HG02943 (cell line): ENCODE results near the gene MNT.

ENCODE experiments used
- ATAC-seq: cut with Tn5 transposase; IDR thresholded peaks from one replicate; pipeline ENCODE4 v1.9.1; 2021; ENCODE audit warnings: mild to moderate bottlenecking, low read depth, moderate library complexity; ENCODE audit not compliant: unreplicated experiment

The MNT gene

GRCh38 chr17:2369039-2369438, 31.8 kb downstream of the MNT start:
- no peak for ATAC-seq

DNA sequence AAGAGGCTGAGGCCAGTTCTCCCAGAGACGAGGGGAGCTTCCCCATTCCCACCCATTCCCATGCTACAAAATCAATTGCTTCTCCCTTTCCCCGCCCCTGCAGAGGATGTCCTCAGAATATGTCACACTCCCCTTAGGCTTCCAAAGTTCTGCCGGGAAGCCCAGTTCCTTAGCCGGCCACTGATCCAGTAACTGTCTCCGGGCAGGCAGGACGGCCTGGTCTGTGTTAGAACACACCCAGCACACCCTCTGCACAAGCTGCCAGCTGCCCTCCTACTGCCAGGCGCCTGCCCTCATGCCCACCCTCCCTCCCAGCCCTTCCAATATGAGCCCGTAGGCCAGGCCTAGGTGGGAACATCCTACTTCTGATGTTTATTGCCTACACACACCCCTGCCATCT, 32.5 kb downstream of the MNT start:
- no peak for ATAC-seq

- no peak for ATAC-seq
These were observed 33.9 kb downstream of the MNT start for GRCh38 chr17:2366747-2367494.

- no peak for ATAC-seq
These were observed 35.7 kb downstream of the MNT start for GRCh38 chr17:2365132-2365531.

GRCh38 chr17:2364763-2365116, 36.1 kb downstream of the MNT start:
- no peak for ATAC-seq

DNA sequence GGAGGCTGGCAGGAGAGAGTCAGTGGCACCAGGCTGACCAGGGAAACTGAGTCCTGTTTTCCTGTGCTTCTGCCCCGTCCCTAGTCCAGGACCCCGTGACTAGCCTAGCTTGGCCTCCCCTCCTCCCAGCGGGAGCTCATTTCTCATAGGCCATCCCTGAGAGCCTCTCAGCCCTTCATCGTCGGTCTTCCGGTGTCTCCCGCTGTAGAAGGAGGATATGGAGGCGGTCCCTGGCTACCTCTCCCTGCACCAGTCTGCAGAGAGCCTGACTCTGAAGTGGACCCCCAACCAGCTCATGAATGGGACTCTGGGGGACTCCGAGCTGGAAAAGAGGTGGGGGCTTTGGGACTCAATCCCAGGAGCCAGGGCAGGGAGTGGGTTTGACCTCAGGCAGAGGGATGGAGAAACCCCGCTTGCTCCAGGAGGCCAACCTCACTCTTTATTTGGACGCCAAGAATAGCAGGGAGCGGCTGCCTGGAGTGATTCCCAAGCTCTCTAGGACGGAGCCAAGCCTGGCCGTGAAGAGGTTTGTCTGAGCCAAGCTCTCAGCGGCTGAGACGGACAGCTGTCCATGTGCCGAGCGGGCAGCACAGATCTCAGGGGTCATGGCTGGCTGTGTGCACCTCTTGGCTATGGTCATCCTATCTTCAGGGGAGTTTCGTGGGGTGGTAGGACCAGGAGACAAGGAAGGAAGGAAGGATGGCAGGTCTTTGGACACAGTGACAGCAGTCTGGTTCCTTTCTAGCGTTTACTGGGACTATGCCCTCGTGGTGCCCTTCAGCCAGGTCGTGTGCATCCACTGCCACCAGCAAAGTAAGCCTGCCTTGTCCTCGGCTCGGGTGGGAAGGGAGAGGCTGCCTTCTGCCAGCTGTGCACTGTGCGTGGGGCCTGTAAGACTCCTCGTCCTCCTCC, 36.8 kb downstream of the MNT start:
- ATAC-seq, result no peak

- no peak for ATAC-seq
These were observed 37.5 kb downstream of the MNT start for GRCh38 chr17:2363318-2363717.

- no peak for ATAC-seq
These were observed 38.0 kb downstream of the MNT start for GRCh38 chr17:2362881-2363280.

- ATAC-seq, result no peak
These were observed 38.4 kb downstream of the MNT start for GRCh38 chr17:2362416-2362815.

GRCh38 chr17:2362016-2362415, 38.8 kb downstream of the MNT start:
- no peak for ATAC-seq

GRCh38 chr17:2361010-2361760, 39.7 kb downstream of the MNT start:
- no peak for ATAC-seq

- no peak for ATAC-seq
These were observed 42.9 kb downstream of the MNT start for GRCh38 chr17:2357931-2358434.

- ATAC-seq, result no peak
These were observed 43.6 kb downstream of the MNT start for GRCh38 chr17:2357237-2357636.

- no peak for ATAC-seq
These were observed 46.5 kb downstream of the MNT start for GRCh38 chr17:2354311-2354710.

- ATAC-seq, result no peak
These were observed 49.6 kb downstream of the MNT start for GRCh38 chr17:2351269-2351668.

GRCh38 chr17:2347805-2348685, 52.8 kb downstream of the MNT start:
- no peak for ATAC-seq

GRCh38 chr17:2346475-2346874, 54.4 kb downstream of the MNT start:
- no peak for ATAC-seq

DNA sequence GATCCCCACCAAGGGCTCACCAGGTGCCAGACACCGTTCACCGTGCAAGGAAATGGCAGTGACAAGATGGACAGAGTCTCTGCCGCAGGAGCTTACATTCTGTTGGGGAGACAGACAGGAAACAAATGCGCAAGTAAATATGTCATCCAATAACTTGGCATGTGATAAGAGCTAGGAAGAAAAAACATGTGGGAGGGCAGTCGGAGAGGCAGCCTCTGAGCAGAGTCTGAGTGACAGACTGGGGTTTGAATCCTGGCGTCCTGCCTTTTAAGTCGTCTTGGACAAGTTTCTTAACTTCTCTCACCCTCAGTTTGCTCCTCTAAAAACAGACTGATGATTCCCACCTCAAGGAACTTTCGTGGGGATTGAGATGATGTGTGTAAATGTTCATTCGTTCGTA, 56.3 kb downstream of the MNT start:
- ATAC-seq, result no peak

DNA sequence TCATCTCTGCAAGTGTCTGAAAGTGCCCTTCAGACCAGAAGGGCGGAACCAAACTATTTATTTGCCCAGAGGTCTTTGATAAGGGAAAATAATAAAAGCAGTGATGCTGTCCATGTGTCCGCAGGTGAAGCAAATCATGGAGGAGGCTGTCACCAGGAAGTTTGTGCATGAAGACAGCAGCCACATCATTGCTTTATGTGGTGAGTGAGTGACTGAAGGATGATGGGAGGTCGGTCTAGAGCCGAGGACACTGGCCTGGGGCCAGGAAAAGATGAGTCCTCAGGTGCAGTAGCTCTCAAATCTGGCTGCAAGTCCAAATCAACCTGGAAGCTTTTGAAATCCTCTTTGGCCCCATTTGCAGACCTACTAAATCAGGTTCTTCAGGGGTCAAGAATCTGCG, 57.4 kb downstream of the MNT start:
- ATAC-seq, result no peak

GRCh38 chr17:2338315-2338657, 62.6 kb downstream of the MNT start:
- no peak for ATAC-seq
